Neural cell (in vitro differentiated cells): Measurements from ENCODE around the gene ZNF439. TPM values are rescaled to one million over a fixed set of nuclear protein-coding genes. Genes with fewer than 3 reads are reported as not detected.

Experiments used
- H2AFZ ChIP-seq: fragments of 200-600, 300-800 bp; sonication (generic), shearing (Covaris generic); 2 replicates; pipeline ENCODE4 v1.6.0; 2014; ENCODE audit warnings: low read depth, mild to moderate bottlenecking, antibody characterized with exemption, low read length, moderate library complexity
- H3F3A ChIP-seq: fragments of 200-600 bp; shearing (Covaris generic); 2 replicates; pipeline ENCODE4 v1.6.1; 2016; ENCODE audit warnings: mild to moderate bottlenecking, moderate library complexity, mixed read lengths, antibody characterized with exemption, low read length; ENCODE audit not compliant: insufficient read depth, poor library complexity, severe bottlenecking
- H3K27ac ChIP-seq: fragments of 200-600, 300-800 bp; sonication (generic), shearing (Covaris generic); 2 replicates; pipeline ENCODE4 v1.5.1; 2014; ENCODE audit warnings: mild to moderate bottlenecking, low read length, moderate library complexity
- H3K27me3 ChIP-seq: fragments of 300-800, 200-600 bp; sonication (generic), shearing (Covaris generic); 2 replicates; pipeline ENCODE4 v1.6.0; 2014; ENCODE audit warnings: mild to moderate bottlenecking, low read depth, low read length, moderate library complexity; ENCODE audit not compliant: insufficient read depth
- H3K36me3 ChIP-seq: fragments of 300-800, 200-600 bp; sonication (generic), shearing (Covaris generic); 2 replicates; pipeline ENCODE4 v1.5.1; 2014; ENCODE audit warnings: mild to moderate bottlenecking, antibody characterized with exemption, low read length, moderate library complexity; ENCODE audit not compliant: insufficient read depth
- H3K4me2 ChIP-seq: fragments of 300-800, 200-600 bp; sonication (generic), shearing (Covaris generic); 2 replicates; pipeline ENCODE4 v1.6.0; 2014; ENCODE audit warnings: mild to moderate bottlenecking, low read length
- H3K4me3 ChIP-seq: fragments of 300-800, 200-600 bp; sonication (generic), shearing (Covaris generic); 2 replicates; pipeline ENCODE4 v1.5.1; 2014; ENCODE audit warnings: mild to moderate bottlenecking, low read length, moderate library complexity
- H3K79me2 ChIP-seq: fragments of 200-600 bp; shearing (Covaris generic); replicated peaks from 2 replicates; pipeline ENCODE4 v1.6.0; 2014; ENCODE audit warnings: mild to moderate bottlenecking, low read length, moderate library complexity; ENCODE audit not compliant: insufficient read depth
- H3K9ac ChIP-seq: fragments of 300-800, 200-600 bp; sonication (generic), shearing (Covaris generic); 2 replicates; pipeline ENCODE4 v1.6.1; 2016; ENCODE audit warnings: mild to moderate bottlenecking, low read length, mixed read lengths
- H3K9me2 ChIP-seq: fragments of 200-600 bp; shearing (Covaris generic); 2 replicates; pipeline ENCODE4 v1.6.1; 2016; ENCODE audit warnings: mild to moderate bottlenecking, low read length, mixed read lengths; ENCODE audit not compliant: insufficient read depth
- H3K9me3 ChIP-seq: fragments of 200-600, 300-800 bp; sonication (generic), shearing (Covaris generic); 2 replicates; pipeline ENCODE4 v1.6.1; 2016; ENCODE audit warnings: mild to moderate bottlenecking, mixed run types, low read length, moderate library complexity, mixed read lengths
- H4K20me1 ChIP-seq: fragments of 200-600 bp; shearing (Covaris generic); 2 replicates; pipeline ENCODE4 v1.6.1; 2016; ENCODE audit warnings: mild to moderate bottlenecking, mixed run types; ENCODE audit not compliant: insufficient read depth
- CTCF ChIP-seq: fragments of 450-650 bp; IDR thresholded peaks from 2 replicates; pipeline ENCODE4 v1.5.1; 2014; ENCODE audit warnings: antibody characterized with exemption, mild to moderate bottlenecking, moderate library complexity; ENCODE audit not compliant: poor library complexity, severe bottlenecking
- EP300 ChIP-seq: fragments of 450-650 bp; conservative IDR thresholded peaks from 2 replicates; pipeline ENCODE4 v1.6.1; 2014; ENCODE audit warnings: antibody characterized with exemption, mild to moderate bottlenecking, moderate library complexity; ENCODE audit not compliant: poor library complexity, severe bottlenecking
- EZH2 ChIP-seq: fragments of 200-600, 300-800 bp; shearing (Covaris generic), sonication (generic); IDR thresholded peaks from 2 replicates; pipeline ENCODE4 v1.6.1; 2014; ENCODE audit warnings: antibody characterized with exemption, low read length, borderline replicate concordance, mild to moderate bottlenecking; ENCODE audit not compliant: insufficient read depth, poor library complexity, severe bottlenecking
- POLR2AphosphoS5 ChIP-seq: IDR thresholded peaks from 2 replicates; pipeline ENCODE4 v1.6.1; 2012
- RAD21 ChIP-seq: fragments of 450-650 bp; conservative IDR thresholded peaks from 2 replicates; pipeline ENCODE4 v1.6.1; 2014; ENCODE audit warnings: antibody characterized with exemption, mild to moderate bottlenecking, moderate library complexity
- REST ChIP-seq: IDR thresholded peaks from 2 replicates; pipeline ENCODE4 v1.6.1; 2012; ENCODE audit warnings: borderline replicate concordance
- SMC3 ChIP-seq: fragments of 450-650 bp; conservative IDR thresholded peaks from 2 replicates; pipeline ENCODE4 v1.6.1; 2014; ENCODE audit warnings: antibody characterized with exemption, mild to moderate bottlenecking, moderate library complexity; ENCODE audit not compliant: poor library complexity
- TAF1 ChIP-seq: IDR thresholded peaks from 2 replicates; pipeline ENCODE4 v1.6.1; 2012; ENCODE audit warnings: low read depth
- polyA plus RNA-seq: library from polyadenylated mRNA; depleted of rRNA; stranded (reverse); fragments of >200 nt; gene quantifications from 2 replicates; pipeline ENCODE4 v1.2.3, GENCODE V29; 2014

Gene ZNF439
- polyA plus RNA-seq, 1 donor from 2014 or later, result 2.0 TPM

GRCh38 chr19:11890634-11891033 lies 42.1 kb downstream of the ZNF439 start:
- H2AFZ ChIP-seq, result no peak overlapping the region
- no peak for TF ChIP-seq SMC3
- no peak for TF ChIP-seq CTCF
- TF ChIP-seq TAF1, result no peak
- no peak for TF ChIP-seq EP300
- TF ChIP-seq EZH2, result no peak
- TF ChIP-seq RAD21, result no peak
- TF ChIP-seq REST, result no peak
- no peak for TF ChIP-seq POLR2AphosphoS5
- no peak overlapping the region for H3K9ac ChIP-seq
- H4K20me1 ChIP-seq, result no peaks in the 10 kb centered on the region
- no peak overlapping the region for H3K4me3 ChIP-seq
- H3K9me2 ChIP-seq, result no peaks in the 10 kb centered on the region
- H3F3A ChIP-seq, result no peaks in the 10 kb centered on the region
- peaks cover 50% of the 10 kb centered on the region for H3K79me2 ChIP-seq
- H3K4me2 ChIP-seq, result no peak overlapping the region
- H3K9me3 ChIP-seq, result peaks cover 7% of the 10 kb centered on the region
- H3K36me3 ChIP-seq, result peaks cover 8% of the 10 kb centered on the region
- H3K27me3 ChIP-seq, result no peaks in the 10 kb centered on the region
- H3K27ac ChIP-seq, result no peak overlapping the region

- Histone ChIP-seq H3F3A (no peaks in the 10 kb centered on the region), H3K79me2 (peaks cover 46% of the 10 kb centered on the region), H3K4me3 (no peak overlapping the region), H3K9ac (no peak overlapping the region), H3K4me2 (no peak overlapping the region), H3K36me3 (peaks cover 8% of the 10 kb centered on the region), H3K27ac (no peak overlapping the region), H2AFZ (no peak overlapping the region), H4K20me1 (no peaks in the 10 kb centered on the region), H3K27me3 (no peaks in the 10 kb centered on the region), H3K9me3 (peaks cover 7% of the 10 kb centered on the region), H3K9me2 (no peaks in the 10 kb centered on the region)
- TF ChIP-seq EP300 (no peak), RAD21 (no peak), TAF1 (no peak), CTCF (no peak), POLR2AphosphoS5 (no peak), EZH2 (no peak)
Observed at GRCh38 chr19:11894851-11895250, 46.3 kb downstream of the ZNF439 start.
